Testis (tissue), 3 donors: ENCODE measurements around the gene GEMIN2. TPM values are rescaled to one million over a fixed set of nuclear protein-coding genes. Genes with fewer than 3 reads are reported as not detected.
"Not testable (repeated sequence)": the region's sequence is repeated elsewhere in the genome, so short reads cannot be mapped to it uniquely, and the experiment has no call there.

ENCODE experiments used
- DNase-seq: peaks from one replicate; pipeline ENCODE4 v3.0.0-alpha.2; 2019
- H3K27ac ChIP-seq, 2 donors: fragments of 200-600 bp; sonication (generic); one replicate each; pipeline ENCODE4 v1.5.1; 2019
- H3K27me3 ChIP-seq: fragments of 200-600 bp; sonication (generic); one replicate; pipeline ENCODE4 v1.5.1; 2019
- H3K36me3 ChIP-seq: fragments of 200-600 bp; sonication (generic); one replicate; pipeline ENCODE4 v1.5.1; 2017; ENCODE audit warnings: low read depth; ENCODE audit errors: missing control alignments
- H3K4me1 ChIP-seq: fragments of 200-600 bp; sonication (generic); one replicate; pipeline ENCODE4 v1.5.1; 2019
- H3K4me3 ChIP-seq, 2 donors: fragments of 200-600 bp; sonication (generic); one replicate each; pipeline ENCODE4 v1.5.1; 2017 to 2019
- H3K9me3 ChIP-seq: fragments of 200-600 bp; sonication (generic); one replicate; pipeline ENCODE4 v1.5.1; 2017
- POLR2A ChIP-seq: fragments of 450-650 bp; IDR thresholded peaks from one replicate; pipeline ENCODE4 v1.6.1; 2017; ENCODE audit warnings: antibody characterized with exemption, mild to moderate bottlenecking, moderate library complexity
- WGBS, 2 donors: methylation state at CpG; one replicate each; pipeline ENCODE4 v1.1.5; 2018; 5-methylcytosine and 5-hydroxymethylcytosine counted together
- intact Hi-C: fragments of 100-400 bp; cut with DNase I; formaldehyde crosslinking; loops from one replicate; pipeline ENCODE4 v1.15.1; 2023; ENCODE audit warnings: low total_unique reads
- polyA plus RNA-seq: library from polyadenylated mRNA; stranded (reverse); fragments of 350-450 nt; fragmentation: Illumina TruSeq; extraction: RNeasy Lipid Tissue Mini Kit (QIAGEN cat#74804); gene quantifications from one replicate; pipeline ENCODE4 v1.2.3, GENCODE V29; 2014; ENCODE audit warnings: low read depth, low replicate concordance; ENCODE audit not compliant: insufficient read depth
- small RNA-seq, 2 donors: library from RNA; depleted of rRNA; stranded (forward); fragments of <200 nt; gene quantifications; one replicate each; pipeline ENCODE3, GENCODE V24; 2016
- total RNA-seq, 2 donors: library from RNA; depleted of rRNA; stranded (reverse); fragments of >200 nt; gene quantifications; one replicate each; pipeline ENCODE4 v1.2.3, GENCODE V29; 2016
- TF ChIP-seq, protein P1 (sequence below), 3 experiments: fragments of 450-650 bp in 2 of 3; fragments of 200-600 bp in 1 of 3; sonication (generic) in 1 of 3; IDR thresholded peaks; one replicate each; pipeline ENCODE4 v1.5.1; 2016 to 2019; ENCODE audit warnings: antibody characterized with exemption in 3 of 3, mild to moderate bottlenecking in 2 of 3, moderate library complexity in 1 of 3

The GEMIN2 gene
- total and polyA plus RNA-seq, 3 donors from 2014 or later, result 23.1 to 36.7 (median 28.4) TPM

DNA sequence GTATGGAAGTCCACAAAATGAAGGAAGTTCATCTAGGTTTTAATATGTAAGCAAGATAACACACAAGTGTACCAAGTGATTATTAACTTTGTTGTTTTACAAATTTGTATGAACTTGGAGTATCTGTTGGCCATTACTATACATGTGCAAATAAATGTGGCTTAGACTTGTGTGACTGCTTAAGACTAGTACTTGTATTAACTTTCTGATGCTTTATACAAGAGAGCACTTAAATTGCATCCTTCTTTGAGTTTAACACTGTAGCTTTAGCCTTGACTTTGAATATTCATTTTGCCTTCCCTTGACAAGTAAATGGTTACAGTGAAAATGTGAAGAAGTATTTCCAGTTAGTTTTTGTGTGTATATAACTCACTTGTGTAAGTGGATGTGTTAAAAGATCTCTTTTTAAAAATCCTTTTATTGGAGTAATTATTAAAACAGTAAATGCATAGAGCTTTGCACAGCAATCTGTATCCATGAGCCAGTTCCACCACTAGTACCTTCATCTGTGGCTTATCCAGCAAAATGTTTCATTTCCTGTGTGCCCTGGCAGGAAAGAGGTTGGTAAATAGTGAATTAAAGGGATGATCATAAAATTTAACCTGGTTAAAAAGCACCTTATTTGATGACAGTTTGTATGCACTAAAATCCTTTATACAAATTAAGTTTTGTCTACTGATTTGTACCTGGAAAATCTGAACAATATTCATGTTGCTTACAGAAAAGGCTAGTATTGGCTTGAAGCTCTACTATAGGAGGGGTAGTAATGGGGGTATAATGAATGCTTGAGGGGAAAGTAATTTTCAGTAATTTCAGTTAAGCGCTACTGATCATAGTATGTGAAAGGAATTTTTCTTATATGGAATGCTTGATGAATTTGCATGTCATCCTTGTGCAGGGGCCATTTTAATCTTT lies 68.9 kb downstream of the GEMIN2 start:
- intact Hi-C loops, result no loop called here
- WGBS, 2 donors, result 95 to 100% methylated on average over 1 of the region's 1 CpG
- DNase-seq, result no peak
- Histone ChIP-seq H3K4me3 (no peak overlapping the region), H3K4me1 (no peaks in the 10 kb centered on the region), H3K27me3 (no peaks in the 10 kb centered on the region), H3K36me3 (no peaks in the 10 kb centered on the region), H3K9me3 (no peaks in the 10 kb centered on the region), H3K27ac (no peak overlapping the region)
- TF ChIP-seq, protein P1, sequence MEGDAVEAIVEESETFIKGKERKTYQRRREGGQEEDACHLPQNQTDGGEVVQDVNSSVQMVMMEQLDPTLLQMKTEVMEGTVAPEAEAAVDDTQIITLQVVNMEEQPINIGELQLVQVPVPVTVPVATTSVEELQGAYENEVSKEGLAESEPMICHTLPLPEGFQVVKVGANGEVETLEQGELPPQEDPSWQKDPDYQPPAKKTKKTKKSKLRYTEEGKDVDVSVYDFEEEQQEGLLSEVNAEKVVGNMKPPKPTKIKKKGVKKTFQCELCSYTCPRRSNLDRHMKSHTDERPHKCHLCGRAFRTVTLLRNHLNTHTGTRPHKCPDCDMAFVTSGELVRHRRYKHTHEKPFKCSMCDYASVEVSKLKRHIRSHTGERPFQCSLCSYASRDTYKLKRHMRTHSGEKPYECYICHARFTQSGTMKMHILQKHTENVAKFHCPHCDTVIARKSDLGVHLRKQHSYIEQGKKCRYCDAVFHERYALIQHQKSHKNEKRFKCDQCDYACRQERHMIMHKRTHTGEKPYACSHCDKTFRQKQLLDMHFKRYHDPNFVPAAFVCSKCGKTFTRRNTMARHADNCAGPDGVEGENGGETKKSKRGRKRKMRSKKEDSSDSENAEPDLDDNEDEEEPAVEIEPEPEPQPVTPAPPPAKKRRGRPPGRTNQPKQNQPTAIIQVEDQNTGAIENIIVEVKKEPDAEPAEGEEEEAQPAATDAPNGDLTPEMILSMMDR (IDR thresholded peaks at IDR 0.05), result no peak
- no peak for TF ChIP-seq POLR2A

DNA sequence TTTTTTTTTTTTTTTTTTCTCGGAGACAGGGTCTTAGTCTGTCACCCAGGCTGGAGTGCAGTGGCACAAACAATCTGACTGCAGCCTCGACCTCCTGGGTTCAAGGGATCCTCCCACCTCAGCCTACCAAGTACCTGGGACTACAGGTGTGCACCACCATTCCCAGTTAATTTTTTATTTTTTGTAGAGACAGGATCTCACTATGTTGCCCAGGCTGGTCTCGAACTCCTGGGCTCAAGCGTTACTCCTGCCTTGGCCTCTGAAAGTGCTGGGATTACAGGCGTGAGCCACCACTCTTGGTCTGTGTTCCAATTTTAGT lies 69.5 kb downstream of the GEMIN2 start:
- H3K9me3 ChIP-seq, DNase-seq, H3K36me3 ChIP-seq, H3K27ac ChIP-seq, H3K4me1 ChIP-seq, intact Hi-C loops, H3K27me3 ChIP-seq, H3K4me3 ChIP-seq: not testable (repeated sequence)
- 84 to 93% methylated on average over 5 of the region's 5 CpGs for WGBS, 2 donors

DNA sequence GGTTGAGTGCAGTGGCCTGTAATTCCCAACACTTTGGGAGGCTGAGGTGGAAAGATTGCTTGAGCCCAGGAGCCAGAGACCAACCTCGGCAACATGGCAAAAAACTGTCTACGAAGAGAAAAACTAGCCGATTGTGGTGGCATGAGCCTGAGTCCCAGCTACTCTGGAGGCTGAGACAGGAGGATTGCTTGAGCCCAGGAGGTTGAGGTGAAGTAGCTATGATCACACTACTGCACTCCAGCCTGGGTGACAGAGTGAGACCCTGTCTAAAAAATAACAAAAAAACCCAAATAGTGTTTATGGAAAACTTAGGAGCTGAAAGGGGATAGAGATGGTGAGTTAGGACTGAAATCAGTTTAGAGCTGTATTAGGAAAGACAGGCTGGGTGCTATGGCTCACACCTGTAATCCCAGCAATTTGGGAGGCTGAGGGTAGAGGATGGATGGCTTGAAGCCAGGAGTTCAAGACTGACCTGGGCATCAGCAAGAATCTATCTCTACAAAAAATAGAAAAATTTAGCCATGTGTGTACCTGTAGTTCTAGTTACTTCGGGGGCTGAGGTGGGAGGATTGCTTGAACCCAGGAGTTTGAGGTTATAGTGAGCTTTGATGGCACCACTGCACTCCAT lies 70.6 kb downstream of the GEMIN2 start:
- Histone ChIP-seq H3K9me3 (no peaks in the 10 kb centered on the region), H3K36me3 (no peaks in the 10 kb centered on the region), H3K27ac (no peak overlapping the region), H3K4me3 (no peak overlapping the region), H3K4me1 (no peaks in the 10 kb centered on the region), H3K27me3 (no peaks in the 10 kb centered on the region)
- TF ChIP-seq, protein P1 (IDR thresholded peaks at IDR 0.05), result no peak
- TF ChIP-seq POLR2A, result no peak
- DNase-seq, result no peak
- intact Hi-C loops, result no loop called here
- WGBS, 2 donors, result 93 to 97% methylated on average over 4 of the region's 4 CpGs

DNA sequence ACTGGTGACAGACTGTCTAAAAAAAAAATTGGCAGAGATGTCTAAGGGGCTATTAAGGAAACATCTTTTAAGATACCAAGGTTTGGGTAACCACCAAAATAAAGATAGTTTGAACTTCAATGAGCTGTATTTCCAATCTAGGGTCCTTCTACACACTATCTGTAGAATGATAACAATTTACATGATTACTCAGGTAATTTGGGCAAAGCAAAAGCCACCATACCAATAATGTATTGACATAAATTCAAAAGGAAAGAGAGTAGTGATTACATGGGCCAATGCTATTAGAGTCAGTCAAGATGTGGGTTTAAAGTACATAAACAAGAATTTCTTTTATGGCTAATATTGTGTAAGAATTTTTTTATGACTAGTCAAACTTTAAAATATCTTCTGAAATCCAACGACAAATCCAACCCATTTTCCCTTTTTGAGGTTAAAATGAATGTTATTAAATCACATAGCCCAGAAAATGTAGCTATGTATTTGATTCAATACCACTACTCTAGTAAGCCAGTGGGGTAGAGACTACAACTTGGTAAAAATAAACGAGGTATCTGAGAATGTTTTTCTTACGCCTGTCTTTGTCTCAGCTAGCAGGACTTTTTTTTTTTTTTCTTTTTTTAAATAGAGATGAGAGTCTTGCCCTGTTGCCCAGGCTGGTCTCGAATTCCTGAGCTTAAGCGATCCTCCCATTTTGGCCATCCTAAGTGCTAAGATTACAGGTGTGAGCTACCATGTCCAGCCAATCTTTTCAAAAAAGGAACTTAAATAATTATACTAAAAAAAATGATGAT lies 71.3 kb downstream of the GEMIN2 start:
- H3K4me1 ChIP-seq, result no peaks in the 10 kb centered on the region
- H3K4me3 ChIP-seq, result no peak overlapping the region
- no peaks in the 10 kb centered on the region for H3K36me3 ChIP-seq
- TF ChIP-seq, protein P1 (IDR thresholded peaks at IDR 0.05), result no peak
- TF ChIP-seq POLR2A, result no peak
- H3K9me3 ChIP-seq, result no peaks in the 10 kb centered on the region
- no peak for DNase-seq
- H3K27ac ChIP-seq, result no peak overlapping the region
- intact Hi-C loops, result no loop called here
- H3K27me3 ChIP-seq, result no peaks in the 10 kb centered on the region
- 86 to 96% methylated on average over 5 of the region's 5 CpGs for WGBS, 2 donors

Small RNAs within 50 kb of the gene (small RNA-seq; reads per million reads assigned to genes)
- gene AL109628.1, result 0 reads per million in 2 donors

Other genes with a start within 250 kb of the GEMIN2 start
- 10 to 100 TPM; 52.4 to 79.2 TPM for gene SEC23A, start 11.1 kb upstream of the GEMIN2 start, total RNA-seq
- 39.0 TPM for gene SEC23A, start 11.1 kb upstream of the GEMIN2 start, polyA plus RNA-seq
- 10 to 100 TPM; 43.4 to 45.8 TPM for gene TRAPPC6B, start 56.0 kb downstream of the GEMIN2 start, total RNA-seq
- gene TRAPPC6B, start 56.0 kb downstream of the GEMIN2 start, polyA plus RNA-seq, result 32.4 TPM
- gene PNN, start 60.9 kb downstream of the GEMIN2 start, total RNA-seq, result 10 to 100 TPM; 54.1 to 78.5 TPM
- gene PNN, start 60.9 kb downstream of the GEMIN2 start, polyA plus RNA-seq, result 32.5 TPM
- 10 to 100 TPM; 32.3 to 40.8 TPM for gene MIA2, start 119.6 kb downstream of the GEMIN2 start, total RNA-seq
- 25.2 TPM for gene MIA2, start 119.6 kb downstream of the GEMIN2 start, polyA plus RNA-seq